Tibial artery (tissue), 4 donors: ENCODE results near the gene CXCR1.

ENCODE experiments used
- DNase-seq, 2 donors: peaks; one replicate each; pipeline ENCODE4 v3.0.0-alpha.2; 2019
- H3K27ac ChIP-seq, 2 donors: fragments of 200-600 bp; sonication (generic) in 1 of 2; 1 replicate in 1 of 2; 2 replicates in 1 of 2; pipeline ENCODE4 v1.5.1; 2018 to 2019; ENCODE audit warnings: mild to moderate bottlenecking in 1 of 2
- H3K27me3 ChIP-seq, 2 donors: fragments of 200-600 bp; sonication (generic) in 1 of 2; one replicate each; pipeline versions ENCODE4 v1.5.1 to v1.6.0; 2016 to 2019
- H3K36me3 ChIP-seq, 3 donors: fragments of 200-600 bp; sonication (generic) in 2 of 3; one replicate each; pipeline ENCODE4 v1.5.1; 2016 to 2019; ENCODE audit warnings: mild to moderate bottlenecking in 2 of 3
- H3K4me1 ChIP-seq, 4 donors: fragments of 200-600 bp; sonication (generic) in 2 of 4; 1 replicate in 3 of 4; 2 replicates in 1 of 4; pipeline ENCODE4 v1.5.1; 2016 to 2019
- H3K4me3 ChIP-seq, 2 donors: fragments of 200-600 bp; sonication (generic) in 1 of 2; 1 replicate in 1 of 2; 2 replicates in 1 of 2; pipeline ENCODE4 v1.5.1; 2018 to 2019; ENCODE audit warnings: mild to moderate bottlenecking in 2 of 2
- H3K9me3 ChIP-seq, 3 donors: fragments of 200-600 bp; sonication (generic) in 1 of 3; one replicate each; pipeline ENCODE4 v1.5.1; 2016 to 2019
- intact Hi-C: fragments of 100-400 bp; cut with DNase I; formaldehyde crosslinking; loops from one replicate; pipeline ENCODE4 v1.15.0; 2023; ENCODE audit warnings: low total_unique reads
- TF ChIP-seq, protein P1 (sequence below), 2 experiments: fragments of 200-600 bp in 1 of 2; fragments of 450-650 bp in 1 of 2; IDR thresholded peaks; one replicate each; pipeline ENCODE4 v1.5.1; 2017 to 2019; ENCODE audit warnings: antibody characterized with exemption in 2 of 2, mild to moderate bottlenecking in 1 of 2, moderate library complexity in 1 of 2

CXCR1 gene

DNA sequence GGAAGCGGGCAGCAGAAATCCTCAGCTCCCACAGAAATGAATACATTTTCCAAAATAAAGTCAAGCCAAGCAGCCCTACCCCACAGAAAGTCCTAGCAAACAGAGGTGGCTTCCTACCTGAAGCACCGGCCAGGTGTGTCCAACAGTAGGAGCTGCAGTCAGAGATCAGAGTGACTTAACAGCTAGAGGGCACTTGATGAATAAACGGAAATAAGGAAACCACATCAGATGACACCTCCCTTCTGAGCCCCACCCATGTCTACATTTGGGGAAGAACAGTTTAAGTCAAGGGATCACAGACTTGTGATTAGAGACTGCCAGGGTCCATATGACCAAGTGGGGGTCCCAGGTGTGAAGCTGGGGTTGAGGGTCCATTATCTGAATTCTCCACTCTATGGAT is at the start of gene CXCR1:
Gene CXCR1 (minus strand): TSS at position 172 of the 400 bp plus-strand sequence. CDS start 1,751 bp downstream, outside the sequence.
- peaks cover 0 to 31% of the 10 kb centered on the region in 2 donors for H3K27me3 ChIP-seq
- H3K9me3 ChIP-seq, result no peaks in the 10 kb centered on the region
- H3K4me3 ChIP-seq, result no peak within 1 kb of the TSS
- TF ChIP-seq, protein P1, sequence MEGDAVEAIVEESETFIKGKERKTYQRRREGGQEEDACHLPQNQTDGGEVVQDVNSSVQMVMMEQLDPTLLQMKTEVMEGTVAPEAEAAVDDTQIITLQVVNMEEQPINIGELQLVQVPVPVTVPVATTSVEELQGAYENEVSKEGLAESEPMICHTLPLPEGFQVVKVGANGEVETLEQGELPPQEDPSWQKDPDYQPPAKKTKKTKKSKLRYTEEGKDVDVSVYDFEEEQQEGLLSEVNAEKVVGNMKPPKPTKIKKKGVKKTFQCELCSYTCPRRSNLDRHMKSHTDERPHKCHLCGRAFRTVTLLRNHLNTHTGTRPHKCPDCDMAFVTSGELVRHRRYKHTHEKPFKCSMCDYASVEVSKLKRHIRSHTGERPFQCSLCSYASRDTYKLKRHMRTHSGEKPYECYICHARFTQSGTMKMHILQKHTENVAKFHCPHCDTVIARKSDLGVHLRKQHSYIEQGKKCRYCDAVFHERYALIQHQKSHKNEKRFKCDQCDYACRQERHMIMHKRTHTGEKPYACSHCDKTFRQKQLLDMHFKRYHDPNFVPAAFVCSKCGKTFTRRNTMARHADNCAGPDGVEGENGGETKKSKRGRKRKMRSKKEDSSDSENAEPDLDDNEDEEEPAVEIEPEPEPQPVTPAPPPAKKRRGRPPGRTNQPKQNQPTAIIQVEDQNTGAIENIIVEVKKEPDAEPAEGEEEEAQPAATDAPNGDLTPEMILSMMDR (IDR thresholded peaks at IDR 0.05), result no peak
- no peaks in the 10 kb centered on the region for H3K36me3 ChIP-seq
- H3K27ac ChIP-seq, result no peak within 1 kb of the TSS
- intact Hi-C loops, result no loop called here
- DNase-seq, result no peak
- H3K4me1 ChIP-seq, result no peaks in the 10 kb centered on the region

DNA sequence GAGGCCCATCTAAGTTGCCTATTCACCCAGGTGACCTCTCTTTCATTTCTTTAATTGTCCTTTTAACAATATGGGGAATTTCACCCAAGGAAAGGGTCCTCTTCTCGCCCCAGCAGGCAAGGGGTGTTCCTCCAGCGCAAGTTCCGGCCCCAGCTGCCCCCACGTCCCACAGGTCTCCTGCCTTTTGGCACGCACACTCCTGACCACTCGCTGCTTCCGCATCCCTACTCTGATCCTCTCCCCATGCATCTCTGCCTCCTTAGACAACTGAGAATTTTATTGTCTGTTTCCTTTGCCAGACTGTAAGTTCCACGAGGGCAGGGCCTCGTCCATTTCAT is 49.5 kb upstream of the CXCR1 start:
- intact Hi-C loops, result loop anchor here (10.0 kb wide), 1 partner anchor 48 kb away; the partner anchor contains the start of gene GPBAR1
- peak in 1 of 2 donors; percentile 67 for DNase-seq
- TF ChIP-seq, protein P1 (IDR thresholded peaks at IDR 0.05), result no peak

GRCh38 chr2:218214116-218214515 is 47.4 kb upstream of the CXCR1 start:
- Histone ChIP-seq H3K27ac (no peak overlapping the region), H3K27me3 (peaks cover 0 to 4% of the 10 kb centered on the region in 2 donors), H3K36me3 (no peaks in the 10 kb centered on the region), H3K9me3 (no peaks in the 10 kb centered on the region), H3K4me1 (peaks cover 0 to 19% (median 16%) of the 10 kb centered on the region in 4 donors), H3K4me3 (no peak overlapping the region)
- no peak for DNase-seq
- TF ChIP-seq, protein P1 (IDR thresholded peaks at IDR 0.05), result no peak
- intact Hi-C loops, result loop anchor here (10.0 kb wide), 1 partner anchor 51 kb away; the partner anchor contains the start of gene GPBAR1

More for the DNA sequence above, 49.5 kb upstream of the CXCR1 start:
- Histone ChIP-seq H3K4me3 (peak overlapping the region; percentile 98 to 99), H3K27ac (peak overlapping the region; percentile 94 to 99), H3K27me3 (no peaks in the 10 kb centered on the region), H3K9me3 (no peaks in the 10 kb centered on the region), H3K36me3 (no peaks in the 10 kb centered on the region), H3K4me1 (peaks cover 0 to 40% (median 34%) of the 10 kb centered on the region in 4 donors)

GRCh38 chr2:218209078-218209477 is 42.3 kb upstream of the CXCR1 start:
- H3K9me3 ChIP-seq, result no peaks in the 10 kb centered on the region
- no peaks in the 10 kb centered on the region for H3K36me3 ChIP-seq
- H3K27ac ChIP-seq, result no peak overlapping the region
- no peak for DNase-seq
- H3K4me1 ChIP-seq, result no peaks in the 10 kb centered on the region
- H3K27me3 ChIP-seq, result peaks cover 0 to 4% of the 10 kb centered on the region in 2 donors
- intact Hi-C loops, result no loop called here
- TF ChIP-seq, protein P1 (IDR thresholded peaks at IDR 0.05), result no peak
- no peak overlapping the region for H3K4me3 ChIP-seq

DNA sequence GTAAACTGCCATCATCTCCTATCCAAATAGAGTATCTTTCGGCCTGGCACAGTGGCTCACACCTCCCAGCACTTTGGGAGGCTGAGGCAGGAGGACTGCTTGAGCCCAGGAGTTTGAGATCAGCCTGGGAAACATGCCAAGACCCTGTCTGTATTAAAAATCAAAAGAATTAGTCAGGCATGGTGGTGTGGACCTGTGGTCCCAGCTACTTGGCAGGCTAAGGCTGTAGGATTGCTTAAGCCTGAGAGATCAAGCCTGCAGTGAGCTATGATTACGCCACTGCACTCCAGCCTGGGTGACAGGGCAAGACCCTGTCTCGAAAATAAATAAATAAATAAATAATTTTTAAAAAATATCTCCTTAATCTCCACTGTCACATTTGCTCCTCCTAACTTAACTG is 35.5 kb upstream of the CXCR1 start:
- intact Hi-C loops, result no loop called here
- Histone ChIP-seq H3K9me3 (no peaks in the 10 kb centered on the region), H3K4me3 (no peak overlapping the region), H3K4me1 (no peaks in the 10 kb centered on the region), H3K27ac (no peak overlapping the region), H3K27me3 (no peaks in the 10 kb centered on the region), H3K36me3 (no peaks in the 10 kb centered on the region)
- no peak for DNase-seq
- TF ChIP-seq, protein P1 (IDR thresholded peaks at IDR 0.05), result no peak

GRCh38 chr2:218196974-218197373 is 30.2 kb upstream of the CXCR1 start:
- DNase-seq, result no peak
- intact Hi-C loops, result no loop called here
- no peaks in the 10 kb centered on the region for H3K36me3 ChIP-seq
- H3K4me3 ChIP-seq, result no peak overlapping the region
- H3K27ac ChIP-seq, result no peak overlapping the region
- H3K4me1 ChIP-seq, result no peaks in the 10 kb centered on the region
- H3K27me3 ChIP-seq, result peaks cover 0 to 3% of the 10 kb centered on the region in 2 donors
- no peaks in the 10 kb centered on the region for H3K9me3 ChIP-seq
- TF ChIP-seq, protein P1 (IDR thresholded peaks at IDR 0.05), result no peak
